Stimulated activated naive CD8-positive, alpha-beta T cell treated with anti-CD3 and anti-CD28 coated beads, Interleukin-15, Interleukin-2, amounts not matched to agents 100 U/mL and 50 U/mL, for 24 hours (primary cell): Measurements from ENCODE around the gene PHF21B.
"Not testable (repeated sequence)": the region's sequence is repeated elsewhere in the genome, so short reads cannot be mapped to it uniquely, and the experiment has no call there.

ENCODE experiments used
- ATAC-seq: fragments of 150-1000 bp; cut with Tn5 transposase; one replicate; pipeline ENCODE4 v1.10.0; 2021
- DNase-seq: peaks from one replicate; pipeline ENCODE4 v3.0.0; 2021

PHF21B gene

DNA sequence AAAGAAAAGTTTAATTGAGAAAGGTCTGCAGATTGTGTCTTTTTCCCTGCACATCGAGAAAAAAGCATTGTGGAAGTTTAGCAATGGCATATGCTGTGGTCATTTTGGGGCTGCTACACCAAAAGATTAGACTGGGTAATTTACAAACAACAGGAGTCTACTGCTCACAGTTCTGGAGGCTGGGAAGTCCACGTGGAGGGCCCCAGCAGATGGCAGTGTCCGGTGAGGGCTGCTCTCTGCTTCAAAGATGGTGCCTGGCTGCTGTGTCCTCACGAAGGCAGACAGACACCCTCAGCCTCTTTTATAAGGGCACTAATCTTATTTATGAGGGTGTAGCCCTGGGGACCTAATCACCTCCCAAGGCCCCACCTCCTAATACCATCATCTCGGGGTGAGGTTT is 21.1 kb downstream of the PHF21B start:
- ATAC-seq (no peak), DNase-seq (no peak)

GRCh38 chr22:44986926-44987325 is 22.9 kb downstream of the PHF21B start:
- ATAC-seq, result no peak
- DNase-seq, result no peak

DNA sequence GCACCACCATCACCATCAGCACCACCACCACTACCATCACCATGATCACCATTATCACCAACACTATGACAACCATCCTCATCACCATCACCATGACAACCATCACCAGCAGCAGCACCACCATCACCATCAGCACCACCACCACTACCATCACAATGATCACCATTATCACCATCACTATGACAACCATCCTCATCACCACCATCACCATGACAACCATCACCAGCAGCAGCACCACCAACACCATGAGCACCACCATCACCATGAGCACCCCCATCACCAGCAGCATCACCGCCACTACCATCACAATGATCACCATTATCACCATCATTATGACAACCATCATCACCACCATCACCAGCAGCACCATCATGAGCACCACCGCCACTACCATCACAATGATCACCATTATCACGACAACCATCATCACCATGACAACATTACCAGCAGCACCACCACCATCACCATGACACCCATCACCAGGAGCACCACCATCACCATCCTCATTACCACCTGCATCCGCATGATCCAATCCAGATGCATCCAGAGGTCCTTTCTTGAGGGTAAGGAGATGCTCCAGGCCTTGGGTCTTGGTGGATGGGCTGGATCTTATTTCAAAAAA is 23.8 kb downstream of the PHF21B start:
- no peak for DNase-seq
- no peak for ATAC-seq

DNA sequence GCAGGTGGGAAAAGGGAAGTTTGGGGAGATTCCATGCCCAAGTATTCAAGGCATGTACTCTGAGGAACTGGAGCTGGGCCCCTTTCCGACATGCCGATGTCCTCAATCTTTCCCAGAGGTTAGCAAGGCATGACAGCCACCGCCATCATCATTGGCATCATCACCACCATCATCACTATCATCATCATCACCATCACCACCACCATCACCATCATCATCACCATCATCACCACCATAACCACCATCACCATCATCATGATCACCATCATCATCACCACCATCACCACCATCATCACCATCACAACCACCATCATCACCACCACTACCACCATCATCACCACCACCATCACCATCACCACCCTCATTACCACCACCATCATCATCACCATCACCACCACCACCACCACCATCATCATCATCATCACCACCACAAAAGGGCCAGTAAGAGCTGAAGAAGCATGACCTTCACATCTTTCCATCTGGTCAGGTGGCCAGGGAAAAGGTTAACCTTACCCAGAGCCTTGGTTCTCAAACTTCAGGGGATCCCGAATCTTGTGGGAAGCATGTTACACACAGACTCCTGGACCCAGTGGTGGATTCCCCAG is 25.8 kb downstream of the PHF21B start:
- DNase-seq (no peak), ATAC-seq (no peak)

DNA sequence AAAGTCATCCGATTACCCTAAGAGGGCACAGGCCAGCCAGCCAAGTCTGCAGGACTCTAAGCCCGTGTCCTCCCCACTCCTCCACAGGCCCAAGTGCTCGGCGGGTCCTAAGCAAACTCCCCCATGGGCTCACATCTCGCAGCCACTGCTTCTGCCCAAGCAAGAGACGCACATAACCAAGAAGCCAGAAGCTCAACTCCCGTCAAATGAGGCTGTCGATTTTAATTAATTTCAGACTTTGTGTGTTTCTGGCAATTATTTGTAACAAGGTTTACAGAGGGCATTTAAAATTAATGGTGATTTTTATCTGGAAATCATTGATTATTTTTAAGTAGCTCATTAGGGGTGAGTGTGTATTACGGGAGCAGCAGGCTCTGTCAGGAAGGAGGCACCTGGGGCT is 27.4 kb downstream of the PHF21B start:
- DNase-seq (no peak), ATAC-seq (no peak)

DNA sequence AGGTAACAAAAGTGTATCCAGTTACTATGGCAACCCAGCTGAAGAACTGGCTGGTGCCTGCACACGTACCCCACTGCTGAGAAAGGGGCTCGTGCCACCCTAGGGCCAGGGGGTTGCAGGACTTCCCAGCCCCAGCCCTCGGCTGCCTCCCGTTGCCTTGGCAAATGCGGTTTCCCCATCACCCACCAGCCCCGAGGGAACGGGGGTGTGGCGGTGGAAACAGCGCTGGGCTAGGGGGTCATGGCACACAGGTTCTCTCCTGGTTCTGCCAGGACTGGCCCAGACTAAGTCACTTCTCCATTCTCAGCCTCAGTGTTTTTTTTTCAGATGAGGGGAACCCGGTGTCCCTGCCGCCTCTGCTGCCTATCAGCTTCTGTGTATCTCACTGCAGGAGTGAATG is 27.9 kb downstream of the PHF21B start:
- DNase-seq (no peak), ATAC-seq (no peak)

- ATAC-seq, result no peak
- no peak for DNase-seq
These were observed 30.7 kb downstream of the PHF21B start for GRCh38 chr22:44979154-44979553.

- peak; percentile 81 for ATAC-seq
These were observed 34.2 kb downstream of the PHF21B start for GRCh38 chr22:44975427-44976262.

DNA sequence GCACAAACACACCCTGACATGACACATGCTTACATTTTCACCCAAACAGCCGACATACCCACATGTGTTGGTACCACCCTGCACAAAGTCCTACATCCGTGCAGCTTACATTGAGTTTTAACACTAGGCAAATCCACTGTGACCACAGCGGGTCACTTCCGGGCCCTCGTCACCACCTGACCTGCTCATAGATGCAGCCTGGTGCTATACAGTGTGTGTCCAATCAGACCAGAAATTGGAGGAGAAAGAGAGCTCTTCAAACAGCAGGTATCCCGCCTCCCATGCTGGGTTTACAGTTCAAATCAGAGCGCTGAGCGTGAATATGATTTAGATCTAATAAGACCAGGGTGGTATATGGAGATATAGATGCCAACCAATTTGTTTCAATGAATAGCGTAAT is 35.4 kb downstream of the PHF21B start:
- ATAC-seq, result no peak
- no peak for DNase-seq

More at GRCh38 chr22:44975427-44976262, 34.2 kb downstream of the PHF21B start:
- DNase-seq, result peak; percentile 84

GRCh38 chr22:44973829-44974228 is 36.0 kb downstream of the PHF21B start:
- DNase-seq, result no peak
- no peak for ATAC-seq

- ATAC-seq, result no peak
- peak; percentile 14 for DNase-seq
These were observed 37.3 kb downstream of the PHF21B start for GRCh38 chr22:44972363-44973083.

DNA sequence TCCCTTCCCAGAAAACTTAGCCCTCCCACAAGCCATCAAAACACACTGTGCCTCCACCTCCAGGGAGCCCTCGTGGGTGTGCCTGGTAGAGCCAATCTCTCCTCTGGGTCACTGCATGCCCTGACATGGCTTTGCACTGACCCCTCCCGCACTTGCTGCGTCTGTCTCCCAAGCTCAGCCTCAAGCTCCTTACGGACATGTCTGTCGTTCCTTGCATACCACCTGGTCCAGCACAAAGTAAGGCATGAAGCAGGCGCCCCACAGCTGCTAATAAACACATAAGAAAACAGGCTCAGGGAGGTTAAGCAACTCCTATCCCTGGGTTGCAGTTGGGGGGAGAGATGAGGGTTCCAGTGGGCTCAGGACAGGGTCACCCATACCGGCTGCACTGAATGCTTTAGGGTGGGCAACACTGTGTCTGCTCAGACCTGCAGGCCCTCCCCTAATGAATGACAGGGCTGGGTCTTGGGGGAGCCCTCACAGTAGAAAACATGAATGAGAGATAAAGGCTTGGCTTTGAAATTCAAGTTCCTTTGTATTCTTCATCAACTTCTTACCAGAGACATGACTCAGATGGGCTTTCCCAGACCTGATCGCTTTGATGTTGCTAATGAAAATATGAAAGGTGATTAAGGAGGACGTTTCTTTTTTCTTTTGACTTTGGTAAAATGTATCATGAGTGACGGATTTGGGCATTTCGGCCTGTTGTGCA is 38.0 kb downstream of the PHF21B start:
- DNase-seq (no peak), ATAC-seq (no peak)

GRCh38 chr22:44970291-44970690 is 39.5 kb downstream of the PHF21B start:
- ATAC-seq (no peak), DNase-seq (no peak)

GRCh38 chr22:44969817-44970216 is 40.0 kb downstream of the PHF21B start:
- ATAC-seq (no peak), DNase-seq (no peak)

DNA sequence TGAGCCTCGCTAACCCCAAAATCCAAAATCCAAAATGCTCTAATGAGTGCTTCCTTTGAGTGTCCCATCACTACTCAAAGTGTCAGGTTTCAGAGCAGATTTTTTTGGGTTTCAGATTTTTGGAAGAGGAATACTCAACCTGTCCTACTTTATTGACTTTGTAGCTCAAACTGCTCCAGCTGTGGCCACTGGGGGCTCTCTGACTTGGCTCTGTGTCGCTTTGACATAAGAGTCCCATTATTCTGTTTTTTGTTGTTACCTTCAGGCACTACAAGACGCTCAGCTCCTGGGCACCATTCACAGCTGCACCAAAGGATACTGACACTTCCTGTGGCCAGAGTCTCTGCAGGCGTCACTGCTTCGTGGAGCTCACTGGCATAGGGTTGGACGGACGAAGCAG is 41.1 kb downstream of the PHF21B start:
- no peak for ATAC-seq
- DNase-seq, result no peak

DNA sequence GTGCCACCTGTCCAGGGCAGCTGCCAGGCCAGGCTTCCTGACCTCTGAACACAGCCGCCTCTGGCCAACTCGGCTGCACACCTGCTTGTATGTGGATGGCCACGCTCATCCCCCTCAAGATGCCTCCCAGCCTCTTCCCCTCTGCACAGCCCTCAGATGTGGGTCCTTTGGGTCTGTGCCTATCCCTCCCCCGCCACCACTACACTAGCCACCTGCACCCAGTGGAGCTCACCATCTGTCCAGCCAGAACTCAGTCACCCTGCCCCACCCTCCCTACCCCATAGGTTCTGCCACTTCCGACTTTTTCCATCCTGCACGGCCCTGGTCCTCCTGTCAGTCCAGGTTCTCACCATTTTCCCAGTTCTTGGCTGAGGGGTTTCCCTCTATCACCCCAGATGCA is 44.6 kb downstream of the PHF21B start:
- DNase-seq (no peak), ATAC-seq (no peak)

GRCh38 chr22:44964722-44965078 is 45.1 kb downstream of the PHF21B start:
- ATAC-seq, result no peak
- no peak for DNase-seq

- DNase-seq, result no peak
- ATAC-seq, result no peak
These were observed 45.7 kb downstream of the PHF21B start for GRCh38 chr22:44963832-44964721.

GRCh38 chr22:44962741-44963454 is 46.9 kb downstream of the PHF21B start:
- no peak for DNase-seq
- no peak for ATAC-seq

DNA sequence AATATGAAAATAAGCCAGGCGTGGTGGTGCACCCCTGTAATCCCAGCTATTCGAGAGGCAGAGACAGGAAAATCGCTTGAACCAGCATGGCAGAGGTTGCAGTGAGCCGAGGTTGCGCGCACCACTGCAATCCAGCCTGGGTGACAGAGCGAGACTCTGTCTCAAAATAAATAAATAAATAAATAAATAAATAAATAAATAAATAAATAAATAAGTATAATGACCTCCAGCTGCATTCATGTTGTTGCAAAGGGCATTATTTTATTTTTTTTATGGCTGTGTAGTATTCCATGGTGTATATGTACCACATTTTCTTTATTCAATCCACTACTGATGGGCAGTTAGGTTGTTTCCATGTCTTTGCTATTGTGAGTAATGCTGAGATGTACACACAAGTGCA is 48.1 kb downstream of the PHF21B start:
- not testable (repeated sequence) for DNase-seq

More for the DNA sequence above, 48.1 kb downstream of the PHF21B start:
- not testable (repeated sequence) for ATAC-seq
